Right lung (tissue), 5 donors: Measurements from ENCODE around the gene VTI1A. TPM values are rescaled to one million over a fixed set of nuclear protein-coding genes. Genes with fewer than 3 reads are reported as not detected.
"Not testable (repeated sequence)": the region's sequence is repeated elsewhere in the genome, so short reads cannot be mapped to it uniquely, and the experiment has no call there.

Experiments
- DNase-seq, 2 donors: peaks; one replicate each; pipeline ENCODE4 v3.0.0-alpha.2; 2013
- polyA plus RNA-seq, 5 donors: library from polyadenylated mRNA; unstranded; fragments of 120-200 nt; gene quantifications; one replicate each; pipeline versions ENCODE4 v1.2.1 to v1.2.3, GENCODE V29; 2013; ENCODE audit warnings: inconsistent platforms in 1 of 5, low replicate concordance in 1 of 5; ENCODE audit not compliant: insufficient read length in 5 of 5, insufficient read depth in 1 of 5

The VTI1A gene
- polyA plus RNA-seq, 5 donors: 13.9 to 19.3 (median 15.6) TPM

DNA sequence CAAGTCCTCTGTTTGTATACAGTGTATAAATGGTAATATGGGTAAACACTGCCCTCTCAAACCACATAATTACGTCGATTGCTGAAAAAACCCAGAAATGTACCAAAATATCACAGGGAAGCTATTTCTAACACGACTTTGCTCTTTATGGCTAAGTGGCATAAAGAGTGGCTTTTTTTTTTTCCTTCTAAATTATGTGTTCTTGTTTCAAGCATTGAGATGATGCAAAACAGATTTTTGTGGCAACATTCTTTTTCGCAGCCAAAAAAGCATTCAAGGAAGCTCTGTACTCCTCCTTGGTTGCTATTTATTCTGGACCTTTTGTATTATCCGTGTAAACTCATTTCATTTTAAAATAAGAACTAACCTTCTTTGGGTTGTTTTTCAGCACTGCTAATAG lies 138.9 kb downstream of the VTI1A start:
- no peak for DNase-seq

DNA sequence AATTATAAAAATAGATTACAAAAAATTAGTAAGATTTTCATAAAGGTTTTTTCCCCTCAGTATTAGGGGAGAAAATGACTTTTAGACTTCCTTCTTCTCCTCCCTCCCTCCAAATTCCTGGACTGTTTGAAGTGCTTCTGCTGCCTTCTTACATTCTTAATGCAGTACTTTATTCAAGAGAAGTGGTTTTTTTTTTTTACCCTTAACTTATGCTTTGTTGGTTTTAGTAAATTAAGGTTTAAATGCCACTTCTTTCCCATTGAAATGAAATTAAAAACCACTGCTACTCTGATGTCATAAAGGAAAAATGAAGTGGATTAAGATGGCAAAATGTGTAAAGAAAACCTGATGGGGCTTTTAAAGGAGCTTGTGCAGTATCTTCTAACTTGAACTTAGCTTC lies 140.7 kb downstream of the VTI1A start:
- DNase-seq: no peak

- no peak for DNase-seq
Measured at GRCh38 chr10:112588225-112588990, 141.4 kb downstream of the VTI1A start.

DNA sequence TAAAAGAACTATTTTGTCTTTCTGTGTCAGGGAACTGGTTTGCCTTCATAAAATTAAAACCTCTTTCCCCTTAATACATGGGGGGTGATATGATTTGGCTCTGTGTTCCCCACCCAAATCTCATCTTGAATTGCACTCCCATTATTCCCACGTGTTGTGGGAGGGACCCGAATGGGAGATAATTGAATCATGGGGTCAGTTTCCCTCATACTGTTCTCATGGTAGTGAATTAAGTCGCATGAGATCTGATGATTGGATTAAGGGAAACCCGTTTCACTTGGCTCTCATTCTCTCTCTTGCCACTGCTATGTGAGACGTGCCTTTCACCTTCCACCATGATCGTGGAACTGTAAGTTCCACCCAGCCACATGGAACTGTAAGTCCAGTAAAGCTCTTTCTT lies 142.1 kb downstream of the VTI1A start:
- DNase-seq: no peak

DNA sequence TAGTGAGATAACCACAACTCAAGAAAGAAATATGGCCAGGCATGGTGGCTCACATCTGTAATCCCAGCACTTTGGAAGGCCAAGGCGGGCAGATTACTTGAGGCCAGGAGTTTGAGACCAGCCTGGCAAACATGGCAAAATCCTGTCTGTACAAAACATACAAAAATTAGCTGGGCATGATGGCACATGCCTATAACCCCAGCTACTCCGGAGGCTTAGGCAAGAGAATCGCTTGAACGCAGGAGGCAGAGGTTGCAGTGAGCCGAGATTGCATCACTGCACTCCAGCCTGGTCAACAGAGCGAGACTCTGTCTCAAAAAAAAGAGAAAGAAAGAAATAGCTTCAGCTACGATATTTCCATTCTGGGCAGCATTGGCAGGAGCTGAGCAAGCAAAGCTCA lies 143.8 kb downstream of the VTI1A start:
- not testable (repeated sequence) for DNase-seq

- DNase-seq: no peak
Measured at GRCh38 chr10:112593023-112593422, 146.0 kb downstream of the VTI1A start.

DNA sequence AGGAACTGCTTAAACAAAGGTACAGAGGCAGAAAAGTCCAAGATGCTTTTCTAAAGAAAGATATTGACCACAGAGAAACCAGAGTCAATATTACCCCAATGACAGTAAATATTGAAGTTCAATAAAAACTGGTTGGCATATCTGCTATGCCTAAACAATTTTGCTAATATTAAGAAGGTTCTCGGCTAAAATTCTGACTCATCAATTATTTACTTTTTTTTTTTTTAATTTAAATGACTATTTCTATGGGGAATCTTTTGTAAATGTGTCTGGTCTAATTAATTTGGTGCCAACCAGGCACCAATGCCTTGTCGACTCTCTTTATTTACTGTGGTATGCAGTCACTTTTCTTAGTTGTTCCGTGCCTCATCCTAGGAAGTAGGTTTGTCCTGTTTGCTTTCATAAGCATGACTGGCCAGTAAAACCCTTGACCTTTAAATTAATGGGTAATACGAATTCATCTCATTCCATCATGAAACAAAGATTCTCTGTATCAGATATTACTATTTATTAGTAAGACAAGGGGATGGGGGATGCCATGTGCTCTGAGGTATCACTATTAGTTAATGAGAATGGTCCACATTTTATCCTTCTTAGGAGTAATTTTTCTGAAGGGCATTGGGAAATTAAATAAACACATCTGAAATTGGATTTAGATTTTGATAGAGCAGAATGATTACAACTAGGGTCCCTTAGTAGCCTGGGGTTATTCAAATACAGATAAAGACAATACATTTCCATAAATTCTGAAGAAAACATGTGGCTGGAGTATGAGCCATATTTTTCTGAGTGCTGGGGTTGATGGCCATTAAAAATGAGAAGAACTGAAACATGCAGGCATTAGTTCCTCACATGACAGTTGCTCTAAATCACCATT lies 154.4 kb downstream of the VTI1A start:
- no peak for DNase-seq

GRCh38 chr10:112603062-112603461 lies 156.0 kb downstream of the VTI1A start:
- no peak for DNase-seq

GRCh38 chr10:112605063-112605462 lies 158.0 kb downstream of the VTI1A start:
- no peak for DNase-seq

GRCh38 chr10:112607506-112607905 lies 160.5 kb downstream of the VTI1A start:
- DNase-seq: no peak

DNA sequence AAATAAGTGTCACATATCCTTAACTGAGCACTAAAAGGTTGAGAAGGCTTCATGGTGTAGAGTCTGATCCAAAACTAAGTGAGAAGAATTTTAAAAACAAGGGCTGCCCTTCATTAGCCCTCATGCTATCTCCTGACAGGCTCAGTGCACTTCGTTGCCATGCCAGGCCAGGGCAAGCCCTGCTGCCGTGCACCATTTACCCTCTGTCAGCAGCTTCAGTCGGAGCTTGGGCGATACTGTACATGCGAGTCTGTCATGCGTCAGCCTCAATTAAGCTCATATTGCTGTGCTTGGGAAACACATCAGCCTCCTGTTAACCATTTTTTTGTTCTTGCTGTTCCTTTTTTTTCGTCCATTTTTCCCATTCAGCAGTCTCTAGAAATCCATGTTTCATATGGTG lies 166.6 kb downstream of the VTI1A start:
- DNase-seq: no peak

DNA sequence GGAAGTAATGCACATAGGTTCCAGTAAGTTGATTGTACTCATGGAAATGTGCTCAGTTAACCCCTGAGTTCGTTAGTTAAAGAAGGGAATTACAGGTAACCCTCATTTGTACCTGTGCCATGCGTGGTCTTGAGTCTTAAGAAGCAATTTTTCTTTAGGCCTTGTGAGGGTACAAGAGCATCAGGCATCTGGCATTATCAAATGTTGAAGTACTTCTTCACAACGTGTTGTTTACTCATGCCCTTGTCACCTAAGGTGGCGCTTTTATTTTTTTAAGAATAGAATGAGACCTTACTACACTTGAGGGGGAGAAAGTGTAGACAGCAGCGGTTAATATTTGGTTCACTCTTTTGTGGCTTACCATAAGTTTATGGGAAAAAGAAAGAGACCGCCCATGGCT lies 167.1 kb downstream of the VTI1A start:
- no peak for DNase-seq

GRCh38 chr10:112614586-112614985 lies 167.6 kb downstream of the VTI1A start:
- no peak for DNase-seq

- DNase-seq: no peak
Measured at GRCh38 chr10:112615269-112615668, 168.3 kb downstream of the VTI1A start.

DNA sequence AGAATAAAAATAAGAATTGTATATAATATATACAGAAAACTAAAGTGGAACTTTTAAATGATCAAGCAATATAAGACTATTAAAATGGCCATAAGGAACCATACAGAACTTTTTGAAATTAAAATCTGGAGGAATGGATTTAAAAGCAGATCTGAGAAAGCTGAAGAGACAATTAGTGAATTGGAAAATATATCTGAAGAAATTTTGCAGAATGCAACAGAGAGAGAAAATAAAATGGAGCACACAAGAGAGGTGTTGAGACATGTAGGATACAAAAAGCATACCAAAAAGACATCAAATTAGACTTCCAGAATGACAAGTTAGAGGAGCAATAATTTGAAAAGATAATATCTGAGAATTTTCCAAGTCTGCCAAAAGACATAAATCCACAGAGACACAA lies 169.6 kb downstream of the VTI1A start:
- DNase-seq: no peak

GRCh38 chr10:112618814-112619213 lies 171.8 kb downstream of the VTI1A start:
- peak; percentile 31 to 52 for DNase-seq

- DNase-seq: peak; percentile 56 to 74
Measured at GRCh38 chr10:112619556-112619955, 172.5 kb downstream of the VTI1A start.

- no peak for DNase-seq
Measured at GRCh38 chr10:112622786-112623185, 175.8 kb downstream of the VTI1A start.

- DNase-seq: no peak
Measured at GRCh38 chr10:112624546-112625048, 177.6 kb downstream of the VTI1A start.

DNA sequence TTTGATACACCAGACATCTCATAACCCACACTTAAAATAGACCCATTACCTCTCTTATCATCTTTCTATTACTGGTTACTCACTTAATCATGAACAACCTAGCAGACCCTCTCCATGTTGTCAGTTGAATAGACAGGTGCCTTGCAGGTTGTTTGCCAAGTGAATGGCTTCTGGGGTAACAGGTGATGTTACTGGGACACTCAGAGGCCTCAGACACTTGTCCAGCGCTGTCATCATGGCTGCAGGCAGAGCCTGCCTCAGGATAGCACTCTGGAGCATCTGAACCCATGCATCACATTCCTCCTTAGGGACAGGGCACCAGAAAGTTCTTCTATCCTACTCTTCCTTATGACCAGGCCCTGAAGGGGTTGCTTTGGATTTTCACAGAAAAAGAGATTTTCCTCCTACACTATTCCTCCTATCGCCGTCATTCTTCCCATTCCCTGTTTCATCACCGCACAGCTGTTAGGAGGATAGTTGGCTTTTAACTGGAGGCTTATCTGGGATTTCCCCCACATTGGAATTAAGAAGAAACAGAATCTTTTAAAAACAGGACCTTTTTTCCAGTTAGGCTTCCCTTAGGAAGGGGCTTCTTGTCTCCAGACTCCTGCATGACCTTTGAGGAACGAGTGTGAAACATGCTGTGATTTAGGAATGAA lies 182.1 kb downstream of the VTI1A start:
- no peak for DNase-seq

GRCh38 chr10:112631501-112632400 lies 184.7 kb downstream of the VTI1A start:
- no peak for DNase-seq
